GM12878 (cell line): ENCODE data around the gene AASDH. TPM values are rescaled to one million over a fixed set of nuclear protein-coding genes. Genes with fewer than 3 reads are reported as not detected.

ENCODE experiments used
- ATAC-seq: fragments of 200-7000 bp; cut with Tn5 transposase; 3 replicates; pipeline ENCODE4 v1.9.1; 2020; ENCODE audit warnings: mild to moderate bottlenecking, moderate library complexity
- BruUV-seq: library from RNA; stranded (reverse); fragments of 400-500 nt; replicated peaks from 2 replicates; lab custom pipeline; 2021; lab: Mats Ljungman, UMichigan
- CTCF ChIA-PET: fragments of 300-600 bp; sonication (Branson Sonifier 250); formaldehyde crosslinking; extraction: SDS; loops from one replicate; lab custom pipeline; 2021; ENCODE audit warnings: inconsistent platforms; lab: Yijun Ruan, JAX
- POLR2A ChIA-PET: fragments of 350-600 bp; formaldehyde crosslinking; extraction: SDS; loops from one replicate; lab custom pipeline; 2021; ENCODE audit warnings: inconsistent platforms; lab: Charles Lee
- RAD21 ChIA-PET: fragments of 300-600 bp; sonication (Branson Sonifier 250); formaldehyde crosslinking; loops from one replicate; lab custom pipeline; 2023; ENCODE audit warnings: antibody characterized with exemption; ENCODE audit not compliant: unreplicated experiment; lab: Charles Lee
- SMC1A ChIA-PET: fragments of 300-600 bp; sonication (Branson Sonifier 250); formaldehyde crosslinking; loops from one replicate; lab custom pipeline; 2023; ENCODE audit not compliant: unreplicated experiment, uncharacterized antibody; lab: Charles Lee
- DNase-seq: peaks from one replicate; pipeline ENCODE4 v3.0.0-alpha.2; 2011; ENCODE audit warnings: low read depth, low spot score
- FAIRE-seq: peaks from 3 replicates; lab custom pipeline; 2011; peaks lifted over from hg19 to GRCh38; lab: Jason Lieb, UNC
- H2AFZ ChIP-seq: 2 replicates; pipeline ENCODE4 v1.6.0; 2011; ENCODE audit warnings: low read depth, low read length, control low read depth; ENCODE audit not compliant: control insufficient read depth
- H3K27ac ChIP-seq: 2 replicates; pipeline ENCODE4 v1.5.1; 2011; ENCODE audit warnings: control low read depth; ENCODE audit not compliant: control insufficient read depth, insufficient read depth
- H3K27me3 ChIP-seq, 2 experiments: replicated peaks in 1 of 2; 2 replicates each; pipeline versions ENCODE4 v1.6.0 to v1.6.1; 2011; ENCODE audit warnings: low read length in 1 of 2; ENCODE audit not compliant: control insufficient read depth in 2 of 2, insufficient read depth in 2 of 2
- H3K36me3 ChIP-seq, 2 experiments: 2 replicates each; pipeline ENCODE4 v1.5.1; 2011; ENCODE audit warnings: low read length in 1 of 2; ENCODE audit not compliant: control insufficient read depth in 2 of 2, insufficient read depth in 2 of 2
- H3K4me1 ChIP-seq: 2 replicates; pipeline ENCODE4 v1.6.1; 2011; ENCODE audit warnings: mild to moderate bottlenecking, low read length, moderate library complexity, mixed read lengths; ENCODE audit not compliant: control insufficient read depth, insufficient read depth
- H3K4me2 ChIP-seq: 2 replicates; pipeline ENCODE4 v1.6.0; 2011; ENCODE audit warnings: control low read depth; ENCODE audit not compliant: control insufficient read depth, insufficient read depth
- H3K4me3 ChIP-seq: fragments of 200-600 bp; sonication (generic); 2 replicates; pipeline ENCODE4 v1.5.1; 2016
- H3K79me2 ChIP-seq: 2 replicates; pipeline ENCODE4 v1.6.0; 2011; ENCODE audit warnings: low read length; ENCODE audit not compliant: control insufficient read depth, insufficient read depth
- H3K9ac ChIP-seq: 2 replicates; pipeline ENCODE4 v1.8.0; 2011; ENCODE audit warnings: low read length, control low read depth, mixed read lengths; ENCODE audit not compliant: control insufficient read depth, insufficient read depth
- H3K9me3 ChIP-seq: replicated peaks from 3 replicates; pipeline ENCODE4 v1.5.1; 2011; ENCODE audit warnings: mild to moderate bottlenecking, low read length; ENCODE audit not compliant: control insufficient read depth, insufficient read depth
- H4K20me1 ChIP-seq: 2 replicates; pipeline ENCODE4 v1.6.0; 2011; ENCODE audit not compliant: control insufficient read depth, insufficient read depth
- BHLHE40 ChIP-seq, 2 experiments: fragments of 450-650 bp in 1 of 2; IDR thresholded peaks; 2 replicates each; pipeline ENCODE4 v1.6.1; 2011 to 2017; ENCODE audit warnings: low read depth in 2 of 2, borderline replicate concordance in 1 of 2, improper control_type of control experiment in 1 of 2, low read length in 1 of 2, mild to moderate bottlenecking in 1 of 2
- CHD4 ChIP-seq: fragments of 200-600 bp; sonication (generic); IDR thresholded peaks from 2 replicates; pipeline ENCODE4 v1.6.1; 2016; ENCODE audit warnings: mild to moderate bottlenecking
- ETV6 ChIP-seq, 2 experiments: fragments of 450-650 bp in 1 of 2; IDR thresholded peaks in 1 of 2; conservative IDR thresholded peaks in 1 of 2; 2 replicates each; pipeline ENCODE4 v1.6.1; 2014; ENCODE audit warnings: antibody characterized with exemption in 1 of 2, borderline replicate concordance in 1 of 2, low read depth in 1 of 2, mild to moderate bottlenecking in 1 of 2, moderate library complexity in 1 of 2
- FOS ChIP-seq: IDR thresholded peaks from 3 replicates; pipeline ENCODE4 v1.6.1; 2011; ENCODE audit warnings: borderline replicate concordance; ENCODE audit not compliant: insufficient read length; ENCODE audit errors: extremely low read depth
- GABPA ChIP-seq: IDR thresholded peaks from 2 replicates; pipeline ENCODE4 v1.6.1; 2014; ENCODE audit warnings: antibody characterized with exemption, low read depth, mild to moderate bottlenecking, inconsistent platforms
- HCFC1 ChIP-seq: fragments of 150-350 bp; IDR thresholded peaks from 2 replicates; pipeline ENCODE4 v1.6.1; 2014; ENCODE audit warnings: low read length
- HDAC6 ChIP-seq: fragments of 200-600 bp; sonication (generic); IDR thresholded peaks from one replicate; pipeline ENCODE4 v1.8.0; 2017; ENCODE audit warnings: antibody characterized with exemption; ENCODE audit not compliant: unreplicated experiment
- MEF2A ChIP-seq: IDR thresholded peaks from 2 replicates; pipeline ENCODE4 v1.6.1; 2011; ENCODE audit warnings: low read depth, mild to moderate bottlenecking, low read length, moderate library complexity; ENCODE audit not compliant: insufficient read depth
- MYB ChIP-seq: fragments of 150-350 bp; IDR thresholded peaks from 2 replicates; pipeline ENCODE4 v1.6.1; 2014; ENCODE audit warnings: mild to moderate bottlenecking, low read depth, low read length, borderline replicate concordance
- NR2C1 ChIP-seq: fragments of 450-650 bp; IDR thresholded peaks from 2 replicates; pipeline ENCODE4 v1.6.1; 2017; ENCODE audit warnings: antibody characterized with exemption, mild to moderate bottlenecking, moderate library complexity
- NR2C2 ChIP-seq: IDR thresholded peaks from 2 replicates; pipeline ENCODE4 v1.6.1; 2011; ENCODE audit warnings: borderline replicate concordance, low read depth; ENCODE audit not compliant: control insufficient read depth, insufficient read length
- RAD51 ChIP-seq: fragments of 450-650 bp; IDR thresholded peaks from 2 replicates; pipeline ENCODE4 v1.6.1; 2016; ENCODE audit warnings: moderate library complexity, mild to moderate bottlenecking, inconsistent platforms
- RCOR1 ChIP-seq: conservative IDR thresholded peaks from 2 replicates; pipeline ENCODE4 v1.6.1; 2012; ENCODE audit warnings: low read depth, low read length, improper control_type of control experiment
- SMAD5 ChIP-seq: IDR thresholded peaks from 2 replicates; pipeline ENCODE4 v1.6.1; 2016; ENCODE audit warnings: antibody characterized with exemption, low read depth
- SMARCA5 ChIP-seq: fragments of 450-650 bp; IDR thresholded peaks from 2 replicates; pipeline ENCODE4 v1.6.1; 2017; ENCODE audit warnings: mild to moderate bottlenecking
- TCF12 ChIP-seq: IDR thresholded peaks from 2 replicates; pipeline ENCODE4 v1.6.1; 2011; ENCODE audit warnings: low read depth, mild to moderate bottlenecking, low read length
- TCF7 ChIP-seq: IDR thresholded peaks from 2 replicates; pipeline ENCODE4 v1.6.1; 2014; ENCODE audit warnings: antibody characterized with exemption, borderline replicate concordance
- ZSCAN29 ChIP-seq: fragments of 450-650 bp; IDR thresholded peaks from 2 replicates; pipeline ENCODE4 v1.6.1; 2017; ENCODE audit warnings: mild to moderate bottlenecking, moderate library complexity
- WGBS: methylation state at CpG from one replicate; pipeline ENCODE4 v1.1.6; 2016; ENCODE audit warnings: low lambda C conversion rate; ENCODE audit not compliant: insufficient replicate concordance, insufficient coverage; ENCODE audit errors: missing lambda C conversion rate; 5-methylcytosine and 5-hydroxymethylcytosine counted together
- in situ Hi-C: fragments of 300-500 bp; cut with MboI; formaldehyde crosslinking; loops from 9 replicates; pipeline ENCODE4 v1.14.3; 2018; ENCODE audit warnings: mixed read lengths
- intact Hi-C: fragments of 100-400 bp; cut with micrococcal nuclease; formaldehyde crosslinking; loops from one replicate; pipeline ENCODE4 v1.14.2; 2022; ENCODE audit not compliant: unreplicated experiment
- polyA plus RNA-seq, 11 experiments: library from polyadenylated mRNA; depleted of rRNA in 4 of 11; unstranded in 6 of 11; stranded (reverse) in 5 of 11; fragments of >200 nt; fragmentation: Nextera tagmentation in 4 of 11; fragmentation: Illumina TruSeq in 1 of 11; extraction: Ambion mirVana in 4 of 11; extraction: Trizol in 1 of 11; gene quantifications; 1 replicate in 1 of 11; 2 replicates in 10 of 11; pipeline versions ENCODE4 v1.2.1 to v1.2.3, GENCODE V29; 2011 to 2016; ENCODE audit warnings: inconsistent platforms in 2 of 11, missing spikeins in 2 of 11, low read depth in 1 of 11
- total RNA-seq, 4 experiments: library from RNA; depleted of rRNA in 3 of 4; stranded (reverse); fragments of >200 nt in 3 of 4; fragmentation: Illumina TruSeq in 1 of 4; extraction: Trizol in 1 of 4; gene quantifications; 2 replicates each; pipeline versions ENCODE4 v1.2.1 to v1.2.3, GENCODE V29; 2013 to 2021
- TF ChIP-seq, protein P1 (sequence below): IDR thresholded peaks from 2 replicates; pipeline ENCODE4 v1.6.1; 2011; ENCODE audit warnings: low read depth, low read length, improper control_type of control experiment, borderline replicate concordance

AASDH gene
- total and polyA plus RNA-seq, 10 of the 15 experiments (the other 5 are each of a cell fraction or from before 2014, with no cell fraction given): 7.3 to 19.1 (median 11.3) TPM

DNA sequence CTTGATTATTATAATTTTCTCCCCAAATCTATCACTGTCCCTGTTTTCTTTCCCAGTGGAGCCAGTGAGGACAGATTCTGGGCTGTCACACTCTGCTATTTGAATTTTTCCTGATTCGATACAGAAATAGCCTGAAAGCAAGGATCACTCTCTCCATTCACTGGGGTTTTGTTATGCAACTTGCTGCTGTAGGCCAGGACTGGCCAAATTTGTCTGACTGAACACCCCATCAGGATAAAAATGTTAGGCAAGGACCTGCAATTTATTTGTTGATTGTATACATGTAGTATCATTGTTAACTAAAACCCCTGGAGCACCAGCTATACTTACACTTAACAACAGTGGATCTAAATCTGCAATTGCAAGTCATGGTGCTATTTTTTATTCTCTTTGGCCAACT, 68.7 kb downstream of the AASDH start:
- Histone ChIP-seq H3K4me1 (no peaks in the 10 kb centered on the region), H3K27ac (no peak overlapping the region), H3K36me3 (no peaks in the 10 kb centered on the region), H2AFZ (no peak overlapping the region), H3K4me3 (no peak overlapping the region), H3K27me3 (0 out of 4 replicates have a peak, but pooled peaks cover 0 to 1% of the 10 kb centered on the region in 2 experiments), H3K79me2 (no peaks in the 10 kb centered on the region), H3K9me3 (no peaks in the 10 kb centered on the region), H3K9ac (no peak overlapping the region), H4K20me1 (no peaks in the 10 kb centered on the region), H3K4me2 (no peak overlapping the region)
- TF ChIP-seq MEF2A (no peak), NR2C1 (no peak), SMARCA5 (no peak), HDAC6 (no peak), ZSCAN29 (no peak), MYB (no peak)
- in situ Hi-C loops: no loop called here
- RAD21 ChIA-PET: no interaction called here
- no peak for ATAC-seq
- BruUV-seq: no TSS peak
- no peak for DNase-seq
- FAIRE-seq: no peak
- SMC1A ChIA-PET: interaction anchor here (1.2 kb wide), 1 partner anchor 371 kb away, joined by 3 read pairs; no protein-coding TSS in a partner anchor
- 68% methylated on average over 1 of the region's 1 CpG for WGBS
- POLR2A ChIA-PET: no interaction called here
- CTCF ChIA-PET: no interaction called here
- intact Hi-C loops: no loop called here

DNA sequence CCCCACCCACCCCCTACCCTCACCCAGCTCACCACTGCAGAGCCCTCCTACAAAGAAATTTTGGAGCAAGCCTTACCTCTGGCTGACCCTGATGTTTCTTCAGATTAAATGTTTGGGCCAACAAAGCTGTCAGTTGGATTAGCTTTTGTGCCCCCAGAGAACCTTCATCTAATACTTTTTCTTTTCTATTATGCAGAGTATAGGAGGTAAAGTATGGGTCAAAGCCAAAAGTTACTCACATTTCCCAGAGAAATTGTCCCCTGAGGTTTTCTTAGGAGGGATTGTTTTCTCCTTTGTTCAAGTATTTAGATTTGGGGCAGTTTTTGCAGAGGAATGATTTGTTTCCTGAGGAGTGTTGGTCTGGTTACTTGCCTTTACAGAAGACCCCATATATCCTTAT, 69.5 kb downstream of the AASDH start:
- ChIA-PET CTCF (no interaction called here), SMC1A (no interaction called here), POLR2A (no interaction called here), RAD21 (no interaction called here)
- Histone ChIP-seq H3K27me3 (no peaks in the 10 kb centered on the region), H3K4me1 (no peaks in the 10 kb centered on the region), H3K79me2 (no peaks in the 10 kb centered on the region), H2AFZ (no peak overlapping the region), H3K9ac (no peak overlapping the region), H3K9me3 (no peaks in the 10 kb centered on the region), H4K20me1 (no peaks in the 10 kb centered on the region), H3K27ac (no peak overlapping the region), H3K4me3 (no peak overlapping the region), H3K4me2 (no peak overlapping the region), H3K36me3 (no peaks in the 10 kb centered on the region)
- intact Hi-C loops (no loop called here), in situ Hi-C loops (no loop called here)
- FAIRE-seq (no peak), DNase-seq (no peak), ATAC-seq (no peak)
- BruUV-seq: no TSS peak
- TF ChIP-seq RCOR1 (no peak), HCFC1 (no peak), TCF12 (no peak), ETV6 (conservative IDR thresholded peaks at IDR 0.05 in 1 of 2, IDR thresholded peaks at IDR 0.05 in 1 of 2; ENCODE audit: borderline replicate concordance in 1 of 2, low read depth in 1 of 2) (no peak), GABPA (no peak), CHD4 (no peak), FOS (no peak), TCF7 (no peak), BHLHE40 (IDR thresholded peaks at IDR 0.05; ENCODE audit: borderline replicate concordance in 1 of 2, low read depth in 2 of 2, low read length in 1 of 2) (no peak), NR2C2 (no peak), RAD51 (no peak), SMAD5 (no peak), SMARCA5 (no peak)
- TF ChIP-seq, protein P1, sequence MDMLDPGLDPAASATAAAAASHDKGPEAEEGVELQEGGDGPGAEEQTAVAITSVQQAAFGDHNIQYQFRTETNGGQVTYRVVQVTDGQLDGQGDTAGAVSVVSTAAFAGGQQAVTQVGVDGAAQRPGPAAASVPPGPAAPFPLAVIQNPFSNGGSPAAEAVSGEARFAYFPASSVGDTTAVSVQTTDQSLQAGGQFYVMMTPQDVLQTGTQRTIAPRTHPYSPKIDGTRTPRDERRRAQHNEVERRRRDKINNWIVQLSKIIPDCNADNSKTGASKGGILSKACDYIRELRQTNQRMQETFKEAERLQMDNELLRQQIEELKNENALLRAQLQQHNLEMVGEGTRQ: no peak
